Stimulated activated CD8-positive, alpha-beta memory T cell treated with anti-CD3 and anti-CD28 coated beads, Interleukin-12 subunit alpha, Interleukin-12 subunit beta, amount 100 ng/mL, for 24 hours (primary cell): ENCODE measurements around the gene TCERG1L.
"Not testable (repeated sequence)": the region's sequence is repeated elsewhere in the genome, so short reads cannot be mapped to it uniquely, and the experiment has no call there.

ENCODE experiments used
- DNase-seq: peaks from one replicate; pipeline ENCODE4 v3.0.0-alpha.2; 2020; ENCODE audit errors: extremely low read depth

The TCERG1L gene

GRCh38 chr10:131107970-131108369 lies 203.6 kb downstream of the TCERG1L start:
- DNase-seq = no peak

GRCh38 chr10:131102676-131103075 lies 208.8 kb downstream of the TCERG1L start:
- DNase-seq = no peak

GRCh38 chr10:131102147-131102546 lies 209.4 kb downstream of the TCERG1L start:
- no peak for DNase-seq

GRCh38 chr10:131100418-131101410 lies 210.8 kb downstream of the TCERG1L start:
- not testable (repeated sequence) for DNase-seq

- no peak for DNase-seq
Observed at GRCh38 chr10:131099028-131099726, 212.3 kb downstream of the TCERG1L start.

- no peak for DNase-seq
Observed at GRCh38 chr10:131098416-131098952, 213.0 kb downstream of the TCERG1L start.

GRCh38 chr10:131096031-131096430 lies 215.5 kb downstream of the TCERG1L start:
- no peak for DNase-seq

- DNase-seq = no peak
Observed at GRCh38 chr10:131095313-131095580, 216.3 kb downstream of the TCERG1L start.

GRCh38 chr10:131094527-131095312 lies 216.8 kb downstream of the TCERG1L start:
- no peak for DNase-seq

- no peak for DNase-seq
Observed at GRCh38 chr10:131093795-131094366, 217.6 kb downstream of the TCERG1L start.

GRCh38 chr10:131093346-131093745 lies 218.2 kb downstream of the TCERG1L start:
- no peak for DNase-seq

GRCh38 chr10:131092876-131093275 lies 218.6 kb downstream of the TCERG1L start:
- DNase-seq = no peak

- DNase-seq = no peak
Observed at GRCh38 chr10:131092386-131092785, 219.1 kb downstream of the TCERG1L start.

GRCh38 chr10:131091682-131092081 lies 219.8 kb downstream of the TCERG1L start:
- no peak for DNase-seq

GRCh38 chr10:131090761-131091661 lies 220.5 kb downstream of the TCERG1L start:
- no peak for DNase-seq

- no peak for DNase-seq
Observed at GRCh38 chr10:131089861-131090260, 221.7 kb downstream of the TCERG1L start.

GRCh38 chr10:131089150-131089549 lies 222.4 kb downstream of the TCERG1L start:
- no peak for DNase-seq

- DNase-seq = no peak
Observed at GRCh38 chr10:131088619-131089018, 222.9 kb downstream of the TCERG1L start.

GRCh38 chr10:131087464-131088215 lies 223.9 kb downstream of the TCERG1L start:
- DNase-seq = no peak

GRCh38 chr10:131086511-131086910 lies 225.0 kb downstream of the TCERG1L start:
- DNase-seq = no peak
